ENCODE results near the gene PDE8A. TPM values are rescaled to one million over a fixed set of nuclear protein-coding genes. Genes with fewer than 3 reads are reported as not detected.

Gene PDE8A
- total and polyA plus RNA-seq, 2 donors (not counting 3 experiments of a cell fraction or from before 2014, with no cell fraction given): 21.3 to 45.7 TPM

DNA sequence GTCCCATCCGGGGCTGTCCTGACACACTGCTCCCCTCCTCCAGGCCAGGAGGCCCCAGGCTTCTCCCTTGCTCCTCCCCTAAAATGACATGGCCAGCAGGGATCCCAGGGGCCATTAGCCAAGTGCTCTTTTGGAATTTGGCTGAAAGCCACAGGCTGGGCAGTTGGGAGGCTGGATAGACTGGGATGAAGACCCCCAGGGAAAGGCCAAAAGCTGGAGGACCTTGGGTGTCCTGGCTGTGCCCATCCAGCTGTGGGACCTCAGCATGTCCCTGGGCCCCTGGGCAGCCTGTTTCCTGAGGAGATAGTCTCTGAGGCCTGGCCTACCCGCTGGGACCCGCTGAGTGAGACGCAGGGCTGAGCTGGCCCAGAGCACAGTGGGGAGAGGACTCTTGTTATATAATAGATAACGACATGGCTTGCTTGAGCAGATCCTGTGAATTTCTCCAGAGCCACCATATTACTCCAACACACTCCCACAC lies 5.7 kb upstream of the PDE8A start:
- ChIA-PET POLR2A (no interaction called here), CTCF (interaction anchor here (1.1 to 1.4 kb wide), 2 partner anchors 21 to 71 kb away, joined by 3 read pairs; no protein-coding TSS in a partner anchor)
- Histone ChIP-seq H3K4me3 (replicated peaks in 1 of 3; ENCODE audit: insufficient read depth in 1 of 3, low read depth in 1 of 3, low read length in 3 of 3) (no peak overlapping the region), H3K9me1 (replicated peaks; ENCODE audit: control insufficient read depth, extremely low read depth, insufficient read depth, low read length) (no peaks in the 10 kb centered on the region), H3K4me1 (ENCODE audit: control insufficient read depth, extremely low read depth, insufficient read depth, low read length) (peaks cover 2% of the 10 kb centered on the region), H3K9ac (replicated peaks; ENCODE audit: extremely low read depth, insufficient read depth, low read length) (no peak overlapping the region), H4K20me1 (replicated peaks; ENCODE audit: control insufficient read depth, extremely low read depth, insufficient read depth, low read length) (no peaks in the 10 kb centered on the region), H3K4me2 (ENCODE audit: insufficient read depth, low read length) (no peak overlapping the region), H2AFZ (ENCODE audit: low read depth, low read length) (no peak overlapping the region), H3K27me3 (ENCODE audit: control insufficient read depth in 2 of 2, insufficient read depth in 2 of 2, low read length in 2 of 2) (no peaks in the 10 kb centered on the region), H3K36me3 (ENCODE audit: control insufficient read depth in 2 of 2, extremely low read depth in 1 of 2, insufficient read depth in 2 of 2, low read length in 2 of 2) (no peaks in the 10 kb centered on the region), H3K9me3 (replicated peaks; ENCODE audit: control insufficient read depth, insufficient read depth, low read length) (no peaks in the 10 kb centered on the region), H3K27ac (ENCODE audit: insufficient read depth, low read depth, low read length) (no peak overlapping the region), H3K79me2 (ENCODE audit: control insufficient read depth, insufficient read depth, low read length) (no peaks in the 10 kb centered on the region)
- DNase-seq (ENCODE audit: low read depth, low spot score) (no peak), FAIRE-seq (no peak)
- intact Hi-C loops (cut with micrococcal nuclease): no loop called here
- dilution Hi-C loops (cut with MboI; ENCODE audit: extremely low pct_ligation_motif_present, low sequenced_read_pairs): no loop called here
- BruUV-seq (replicated peaks): no TSS peak
- TF ChIP-seq JUN (IDR thresholded peaks at IDR 0.05; ENCODE audit: borderline replicate concordance, insufficient read depth, insufficient read length, low read depth) (no peak), EZH2 (IDR thresholded peaks at IDR 0.05; ENCODE audit: borderline replicate concordance, low read depth, low read length, severe bottlenecking) (no peak), FOS (IDR thresholded peaks at IDR 0.05; ENCODE audit: borderline replicate concordance, insufficient read depth, low read length) (no peak), GATA2 (IDR thresholded peaks at IDR 0.05; ENCODE audit: insufficient read depth, insufficient read length, low read depth, low read length) (no peak), POLR2A (IDR thresholded peaks at IDR 0.05; ENCODE audit: low read depth, low read length) (no peak), MYC (IDR thresholded peaks at IDR 0.05; ENCODE audit: low read depth, low read length) (no peak), POLR2AphosphoS5 (IDR thresholded peaks at IDR 0.05; ENCODE audit: insufficient read depth, low read depth, low read length) (no peak)
- TF ChIP-seq, protein P1, sequence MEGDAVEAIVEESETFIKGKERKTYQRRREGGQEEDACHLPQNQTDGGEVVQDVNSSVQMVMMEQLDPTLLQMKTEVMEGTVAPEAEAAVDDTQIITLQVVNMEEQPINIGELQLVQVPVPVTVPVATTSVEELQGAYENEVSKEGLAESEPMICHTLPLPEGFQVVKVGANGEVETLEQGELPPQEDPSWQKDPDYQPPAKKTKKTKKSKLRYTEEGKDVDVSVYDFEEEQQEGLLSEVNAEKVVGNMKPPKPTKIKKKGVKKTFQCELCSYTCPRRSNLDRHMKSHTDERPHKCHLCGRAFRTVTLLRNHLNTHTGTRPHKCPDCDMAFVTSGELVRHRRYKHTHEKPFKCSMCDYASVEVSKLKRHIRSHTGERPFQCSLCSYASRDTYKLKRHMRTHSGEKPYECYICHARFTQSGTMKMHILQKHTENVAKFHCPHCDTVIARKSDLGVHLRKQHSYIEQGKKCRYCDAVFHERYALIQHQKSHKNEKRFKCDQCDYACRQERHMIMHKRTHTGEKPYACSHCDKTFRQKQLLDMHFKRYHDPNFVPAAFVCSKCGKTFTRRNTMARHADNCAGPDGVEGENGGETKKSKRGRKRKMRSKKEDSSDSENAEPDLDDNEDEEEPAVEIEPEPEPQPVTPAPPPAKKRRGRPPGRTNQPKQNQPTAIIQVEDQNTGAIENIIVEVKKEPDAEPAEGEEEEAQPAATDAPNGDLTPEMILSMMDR (IDR thresholded peaks at IDR 0.05; ENCODE audit: extremely low read depth in 1 of 2, insufficient read depth in 1 of 2, low read depth in 1 of 2, low read length in 2 of 2): no peak
- TF ChIP-seq, protein P2, sequence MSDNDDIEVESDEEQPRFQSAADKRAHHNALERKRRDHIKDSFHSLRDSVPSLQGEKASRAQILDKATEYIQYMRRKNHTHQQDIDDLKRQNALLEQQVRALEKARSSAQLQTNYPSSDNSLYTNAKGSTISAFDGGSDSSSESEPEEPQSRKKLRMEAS (IDR thresholded peaks at IDR 0.05; ENCODE audit: insufficient read depth, insufficient read length): no peak
